ENCODE data around the gene PAX9.

DNA sequence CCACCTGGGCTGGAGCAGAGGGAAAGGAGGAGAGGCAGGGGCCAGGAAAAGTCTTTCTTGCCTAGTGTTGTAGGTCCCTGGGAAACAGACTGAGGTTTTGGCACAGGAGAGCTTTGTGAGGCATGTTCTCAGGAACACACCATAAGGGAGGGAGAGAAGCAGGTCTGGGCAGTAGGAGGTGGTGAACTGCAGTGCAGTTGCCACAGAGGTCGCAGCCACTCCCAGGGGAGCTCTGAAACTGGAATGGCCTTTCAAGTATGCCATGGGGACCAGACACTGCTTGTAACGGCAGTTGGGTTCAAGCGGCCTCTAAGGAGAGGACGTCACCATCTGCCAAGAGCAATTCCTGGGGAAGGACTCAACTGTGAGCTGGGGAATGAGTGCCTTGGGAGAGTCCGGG is 43.8 kb upstream of the PAX9 start:
- no peak for TF ChIP-seq POLR2A (IDR thresholded peaks at IDR 0.05; ENCODE audit: low read length)
- TF ChIP-seq GATA1 (IDR thresholded peaks at IDR 0.05; ENCODE audit: low read depth, low read length) = no peak
